Heart left ventricle (tissue), 16 donors: ENCODE results near the gene DMWD. TPM values are rescaled to one million over a fixed set of nuclear protein-coding genes. Genes with fewer than 3 reads are reported as not detected.

Experiments used
- ATAC-seq, 4 donors: fragments of 200-7000 bp; cut with Tn5 transposase; one replicate each; pipeline ENCODE4 v1.9.1; 2020 to 2022; ENCODE audit warnings: moderate library complexity in 4 of 4, mild to moderate bottlenecking in 3 of 4, moderate number of reproducible peaks in 1 of 4
- DNase-seq, 5 donors: peaks; one replicate each; pipeline ENCODE4 v3.0.0-alpha.2; 2020
- H3K27ac ChIP-seq, 12 donors: fragments of 200-600 bp; sonication (generic) in 4 of 12; one replicate each; pipeline versions ENCODE4 v1.5.0 to v1.8.0; 2016 to 2022; ENCODE audit warnings: mild to moderate bottlenecking in 2 of 12
- H3K27me3 ChIP-seq, 9 donors: fragments of 200-600 bp; sonication (generic) in 2 of 9; one replicate each; pipeline versions ENCODE4 v1.5.1 to v1.8.0; 2016 to 2022; ENCODE audit warnings: mild to moderate bottlenecking in 3 of 9
- H3K36me3 ChIP-seq, 9 donors: fragments of 200-600 bp; sonication (generic) in 2 of 9; one replicate each; pipeline versions ENCODE4 v1.5.0 to v1.8.0; 2018 to 2022; ENCODE audit warnings: mild to moderate bottlenecking in 2 of 9
- H3K4me1 ChIP-seq, 12 donors: fragments of 200-600 bp; sonication (generic) in 4 of 12; one replicate each; pipeline versions ENCODE4 v1.5.0 to v1.8.0; 2016 to 2022; ENCODE audit warnings: mild to moderate bottlenecking in 3 of 12
- H3K4me3 ChIP-seq, 12 donors: fragments of 200-600 bp; sonication (generic) in 4 of 12; one replicate each; pipeline versions ENCODE4 v1.5.0 to v1.8.0; 2017 to 2022; ENCODE audit warnings: mild to moderate bottlenecking in 9 of 12, moderate library complexity in 4 of 12
- H3K9me3 ChIP-seq, 12 donors: fragments of 200-600 bp; sonication (generic) in 4 of 12; one replicate each; pipeline versions ENCODE4 v1.5.0 to v1.8.0; 2016 to 2022; ENCODE audit warnings: mild to moderate bottlenecking in 1 of 12
- CTCF ChIP-seq, 12 donors: fragments of 200-600 bp; sonication (generic) in 4 of 12; IDR thresholded peaks; one replicate each; pipeline versions ENCODE4 v1.5.0 to v1.8.0; 2018 to 2022; ENCODE audit warnings: antibody characterized with exemption in 12 of 12, mild to moderate bottlenecking in 5 of 12
- POLR2A ChIP-seq, 2 donors: fragments of 450-650 bp; IDR thresholded peaks; one replicate each; pipeline ENCODE4 v1.6.1; 2017; ENCODE audit warnings: antibody characterized with exemption in 2 of 2, mild to moderate bottlenecking in 2 of 2, moderate library complexity in 2 of 2
- WGBS, 4 donors: extraction: QIAGEN DNeasy Blood & Tissue Kit in 2 of 4; methylation state at CpG; one replicate each; pipeline versions ENCODE4 v1.1.5 to v1.1.7; 2013 to 2018; 5-methylcytosine and 5-hydroxymethylcytosine counted together
- intact Hi-C, 10 donors: fragments of 100-400 bp; cut with DNase I; formaldehyde crosslinking; loops; one replicate each; pipeline versions ENCODE4 v1.11.1 to v1.14.2; 2022
- polyA plus RNA-seq, 2 donors: library from polyadenylated mRNA; stranded (reverse); fragments of 200-250 nt; gene quantifications; one replicate each; pipeline ENCODE4 v1.2.3, GENCODE V29; 2013
- total RNA-seq, 9 donors: library from RNA; depleted of rRNA in 2 of 9; stranded (reverse); fragments of >200 nt in 2 of 9; fragmentation: NEBNext Ultra II Directional in 3 of 9; extraction: Animal tissue kit (Norgen Biotek cat#: 25700) in 3 of 9; gene quantifications; one replicate each; pipeline versions ENCODE4 v1.1.0 to v1.2.4, GENCODE V29; 2016 to 2023
- donor health status: ischemic (EF 13 %, LVEDD 7.1; RV severe dilation, severe dysfunction).
- donor health status: healthy with polysubstance abuse.
- donor health status: DM: no; HTN: yes; CAD: no.
- donor health status: DM: no; HTN: no; CAD: no.
- donor health status: ischemic (EF 25% LVEDD 6.9; RV normal size, moderate dysfunction).
- donor health status: ischemic (EF 25% LVEDD 5.7; RV mildly dilated, moderate dysfunction).
- donor health status: healthy.
- donor health status: DM: yes; HTN: yes; CAD: no.
- donor health status: ischemic (EF 35%, LVEDD 5.7; RV mildly dilated, moderate dysfunction).
- donor health status: nonischemic (EF 11% LVEDD 7.7; RV severe dilation, severe dysfunction).
- donor health status: DM: yes; HTN: yes; CAD: no.
- donor health status: PGD.
- donor health status: ischemic (EF 29% LVEDD 5.4; RV normal size, mild dysfunction).
- donor health status: nonischemic (EF 23%, LVEDD 6.1; RV moderate dilation, normal function).

DMWD gene
- total and polyA plus RNA-seq, 11 donors, result 41.8 to 109 (median 67.3) TPM

GRCh38 chr19:45767410-45767880, 25.2 kb downstream of the DMWD start:
- Histone ChIP-seq H3K27ac (peak overlapping the region; percentile 86 to 99 (median 97)), H3K36me3 (peaks cover 0 to 18% (median 0%) of the 10 kb centered on the region in 9 donors), H3K9me3 (no peaks in the 10 kb centered on the region), H3K27me3 (peaks cover 0 to 51% (median 0%) of the 10 kb centered on the region in 9 donors), H3K4me3 (peak overlapping the region; percentile 72 to 93 (median 82)), H3K4me1 (peaks cover 10 to 67% (median 48%) of the 10 kb centered on the region in 12 donors)
- DNase-seq, result peak; percentile 85 to 87 (median 86)
- intact Hi-C loops, result loop anchor here in 7 of 10 donors (1.0 to 10.0 kb wide), 6 partner anchors 35 to 363 kb away; partner anchors contain the start of genes FBXO46 (in 6 of the 7), MEIOSIN (in 6 of the 7), QPCTL (in 2 of the 7) and POLR1G (in 1 of the 7)
- TF ChIP-seq POLR2A (IDR thresholded peaks at IDR 0.05) (peak; percentile 35 to 78), CTCF (IDR thresholded peaks at IDR 0.05) (no peak)
- 2 to 6% (median 4%) methylated on average over 20 to 31 of the region's 31 CpGs for WGBS, 4 donors
- ATAC-seq, result peak in 3 of 4 donors; percentile 0 to 10 (median 5)

GRCh38 chr19:45766869-45767346, 25.7 kb downstream of the DMWD start:
- ATAC-seq (no peak), DNase-seq (peak in 3 of 5 donors; percentile 61 to 69 (median 64))
- Histone ChIP-seq H3K9me3 (no peaks in the 10 kb centered on the region), H3K27me3 (peaks cover 0 to 50% (median 0%) of the 10 kb centered on the region in 9 donors), H3K4me3 (peak overlapping the region; percentile 72 to 93 (median 82)), H3K27ac (peak overlapping the region; percentile 86 to 99 (median 97)), H3K36me3 (peaks cover 0 to 15% (median 0%) of the 10 kb centered on the region in 9 donors), H3K4me1 (peaks cover 10 to 67% (median 48%) of the 10 kb centered on the region in 12 donors)
- TF ChIP-seq CTCF (IDR thresholded peaks at IDR 0.05), result no peak
- no peak for TF ChIP-seq POLR2A (IDR thresholded peaks at IDR 0.05)
- intact Hi-C loops, result loop anchor here in 7 of 10 donors (1.0 to 10.0 kb wide), 6 partner anchors 35 to 362 kb away; partner anchors contain the start of genes FBXO46 (in 6 of the 7), MEIOSIN (in 6 of the 7), QPCTL (in 2 of the 7) and POLR1G (in 1 of the 7)
- 8 to 20% (median 11%) methylated on average over 9 to 24 of the region's 24 CpGs for WGBS, 4 donors

DNA sequence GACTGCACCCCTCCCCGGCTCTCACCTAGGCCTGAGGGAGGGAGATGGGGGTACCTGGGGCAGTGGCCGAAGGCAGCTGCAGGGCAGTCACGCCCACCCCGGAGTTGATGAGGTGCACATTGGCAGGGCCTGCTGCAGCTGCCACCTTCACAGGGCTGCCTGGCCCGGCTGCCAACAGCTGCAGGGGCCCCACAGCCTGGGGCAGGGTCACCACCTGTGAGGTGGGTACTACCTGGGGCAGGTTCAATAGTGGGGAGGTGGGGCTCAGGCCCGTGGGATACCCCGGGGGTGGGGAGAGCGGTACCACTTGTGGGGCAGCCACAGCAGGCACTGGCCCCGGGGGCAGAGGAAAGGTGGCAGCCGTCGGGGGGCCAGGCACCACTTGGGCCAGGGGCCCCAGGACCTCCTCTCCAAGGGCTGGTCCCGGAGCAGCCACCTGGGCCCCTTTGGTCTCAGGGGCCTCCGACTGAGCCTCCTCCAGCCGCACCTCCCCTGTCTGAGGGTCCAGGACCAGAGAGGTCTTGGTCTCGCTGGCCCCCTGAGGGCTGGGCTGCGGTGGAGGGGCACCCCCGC, 26.3 kb downstream of the DMWD start:
- Histone ChIP-seq H3K27ac (peak overlapping the region; percentile 86 to 99 (median 97)), H3K36me3 (peaks cover 0 to 10% (median 0%) of the 10 kb centered on the region in 9 donors), H3K9me3 (no peaks in the 10 kb centered on the region), H3K27me3 (peaks cover 0 to 45% (median 0%) of the 10 kb centered on the region in 9 donors), H3K4me1 (peaks cover 10 to 65% (median 47%) of the 10 kb centered on the region in 12 donors), H3K4me3 (peak overlapping the region; percentile 72 to 93 (median 82))
- DNase-seq (peak in 1 of 5 donors; percentile 43), ATAC-seq (no peak)
- 51 to 58% (median 55%) methylated on average over 2 to 17 of the region's 17 CpGs for WGBS, 4 donors
- TF ChIP-seq CTCF (IDR thresholded peaks at IDR 0.05) (no peak), POLR2A (IDR thresholded peaks at IDR 0.05) (no peak)
- intact Hi-C loops, result loop anchor here in 7 of 10 donors (5.0 to 10.0 kb wide), 5 partner anchors 34 to 362 kb away; partner anchors contain the start of genes FBXO46 (in 6 of the 7), MEIOSIN (in 6 of the 7), POLR1G (in 1 of the 7) and PPP1R13L (in 1 of the 7)
